Smooth muscle cell (in vitro differentiated cells): ENCODE data around the gene COL23A1. TPM values are rescaled to one million over a fixed set of nuclear protein-coding genes. Genes with fewer than 3 reads are reported as not detected.

ENCODE experiments used
- DNase-seq: peaks from one replicate; lab custom pipeline; 2025; ENCODE audit not compliant: unreplicated experiment; lab: John Stamatoyannopoulos, UW
- H2AFZ ChIP-seq: fragments of 200-600 bp; sonication (generic); 2 replicates; pipeline ENCODE4 v1.6.0; 2016; ENCODE audit warnings: antibody characterized with exemption, low read depth, mild to moderate bottlenecking
- H3F3A ChIP-seq: fragments of 200-600 bp; sonication (generic); 2 replicates; pipeline ENCODE4 v1.6.0; 2017; ENCODE audit warnings: antibody characterized with exemption, low read depth
- H3K27ac ChIP-seq: fragments of 200-600 bp; sonication (generic); 2 replicates; pipeline ENCODE4 v1.5.1; 2016; ENCODE audit warnings: low read depth, mild to moderate bottlenecking
- H3K27me3 ChIP-seq: fragments of 200-600 bp; sonication (generic); 2 replicates; pipeline ENCODE4 v1.6.1; 2016; ENCODE audit warnings: low read depth, mild to moderate bottlenecking
- H3K36me3 ChIP-seq: fragments of 200-600 bp; sonication (generic); 2 replicates; pipeline ENCODE4 v1.5.1; 2016; ENCODE audit warnings: low read depth
- H3K4me1 ChIP-seq: fragments of 200-600 bp; sonication (generic); 2 replicates; pipeline ENCODE4 v1.5.1; 2016; ENCODE audit warnings: low read depth
- H3K4me2 ChIP-seq: fragments of 200-600 bp; sonication (generic); 2 replicates; pipeline ENCODE4 v1.6.0; 2016; ENCODE audit warnings: mild to moderate bottlenecking
- H3K4me3 ChIP-seq: fragments of 200-600 bp; sonication (generic); 2 replicates; pipeline ENCODE4 v1.5.1; 2016; ENCODE audit warnings: mild to moderate bottlenecking
- H3K79me2 ChIP-seq: fragments of 200-600 bp; sonication (generic); 2 replicates; pipeline ENCODE4 v1.6.0; 2016; ENCODE audit warnings: low read depth, mild to moderate bottlenecking
- H3K9ac ChIP-seq: fragments of 200-600 bp; sonication (generic); 2 replicates; pipeline ENCODE4 v1.6.0; 2016; ENCODE audit warnings: low read depth
- H3K9me3 ChIP-seq: fragments of 200-600 bp; sonication (generic); replicated peaks from 2 replicates; pipeline ENCODE4 v1.5.1; 2016; ENCODE audit warnings: low read depth
- H4K20me1 ChIP-seq: fragments of 200-600 bp; sonication (generic); 2 replicates; pipeline ENCODE4 v1.6.0; 2016; ENCODE audit warnings: low read depth
- WGBS: methylation state at CpG from one replicate; pipeline ENCODE4 v1.1.7; 2016; ENCODE audit warnings: low lambda C conversion rate; 5-methylcytosine and 5-hydroxymethylcytosine counted together
- polyA plus RNA-seq: library from polyadenylated mRNA; unstranded; fragments of >200 nt; fragmentation: Nextera tagmentation; extraction: Ambion mirVana; gene quantifications from 2 replicates; pipeline ENCODE4 v1.2.1, GENCODE V29; 2016
- total RNA-seq: library from RNA; depleted of rRNA; stranded (reverse); fragments of >200 nt; gene quantifications from 2 replicates; pipeline ENCODE4 v1.2.3, GENCODE V29; 2014
- TF ChIP-seq, protein P1 (sequence below): fragments of 200-600 bp; sonication (generic); IDR thresholded peaks from 2 replicates; pipeline ENCODE4 v1.5.1; 2017; ENCODE audit warnings: borderline replicate concordance, mild to moderate bottlenecking, antibody characterized with exemption; ENCODE audit not compliant: insufficient read depth, poor library complexity, severe bottlenecking

COL23A1 gene
- total and polyA plus RNA-seq, 2 experiments from 2014 or later: 5.3 to 27.4 TPM

DNA sequence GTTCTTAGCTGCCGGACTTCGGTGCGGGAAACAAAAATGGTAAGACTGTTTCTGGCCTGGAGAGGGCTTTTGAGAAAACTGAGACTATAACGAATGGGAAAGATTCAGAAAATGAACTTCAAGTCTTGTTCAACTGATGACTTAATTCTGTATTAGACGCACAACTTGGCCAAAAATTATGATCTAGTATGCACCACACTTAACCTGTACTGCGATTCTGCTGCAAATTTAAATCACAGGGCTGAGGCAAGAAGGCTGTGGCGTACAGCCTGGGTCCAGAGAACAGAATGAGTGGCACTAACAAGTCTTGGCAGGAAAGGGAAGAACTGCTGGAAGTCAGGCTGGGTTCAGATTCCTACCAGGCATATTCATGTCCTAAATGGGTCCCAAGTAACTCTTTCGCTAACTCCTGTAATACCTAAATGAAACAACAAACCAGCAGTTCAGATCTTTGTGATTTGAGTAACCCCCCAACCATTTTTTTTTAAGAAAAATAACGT lies 781 bp upstream of the COL23A1 start:
- DNase-seq: no peak
- H2AFZ ChIP-seq: no peak overlapping the region
- H3F3A ChIP-seq: peaks cover 6% of the 10 kb centered on the region
- peak overlapping the region; percentile 53 for H3K4me3 ChIP-seq
- H3K4me1 ChIP-seq: peaks cover 12% of the 10 kb centered on the region
- no peaks in the 10 kb centered on the region for H3K9me3 ChIP-seq
- no peaks in the 10 kb centered on the region for H3K79me2 ChIP-seq
- H3K27me3 ChIP-seq: peaks cover 19% of the 10 kb centered on the region
- TF ChIP-seq, protein P1, sequence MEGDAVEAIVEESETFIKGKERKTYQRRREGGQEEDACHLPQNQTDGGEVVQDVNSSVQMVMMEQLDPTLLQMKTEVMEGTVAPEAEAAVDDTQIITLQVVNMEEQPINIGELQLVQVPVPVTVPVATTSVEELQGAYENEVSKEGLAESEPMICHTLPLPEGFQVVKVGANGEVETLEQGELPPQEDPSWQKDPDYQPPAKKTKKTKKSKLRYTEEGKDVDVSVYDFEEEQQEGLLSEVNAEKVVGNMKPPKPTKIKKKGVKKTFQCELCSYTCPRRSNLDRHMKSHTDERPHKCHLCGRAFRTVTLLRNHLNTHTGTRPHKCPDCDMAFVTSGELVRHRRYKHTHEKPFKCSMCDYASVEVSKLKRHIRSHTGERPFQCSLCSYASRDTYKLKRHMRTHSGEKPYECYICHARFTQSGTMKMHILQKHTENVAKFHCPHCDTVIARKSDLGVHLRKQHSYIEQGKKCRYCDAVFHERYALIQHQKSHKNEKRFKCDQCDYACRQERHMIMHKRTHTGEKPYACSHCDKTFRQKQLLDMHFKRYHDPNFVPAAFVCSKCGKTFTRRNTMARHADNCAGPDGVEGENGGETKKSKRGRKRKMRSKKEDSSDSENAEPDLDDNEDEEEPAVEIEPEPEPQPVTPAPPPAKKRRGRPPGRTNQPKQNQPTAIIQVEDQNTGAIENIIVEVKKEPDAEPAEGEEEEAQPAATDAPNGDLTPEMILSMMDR: no peak
- peak overlapping the region; percentile 97 for H3K4me2 ChIP-seq
- H3K27ac ChIP-seq: no peak overlapping the region
- no peaks in the 10 kb centered on the region for H4K20me1 ChIP-seq
- H3K9ac ChIP-seq: no peak overlapping the region
- 44% methylated on average over 9 of the region's 9 CpGs for WGBS
- no peaks in the 10 kb centered on the region for H3K36me3 ChIP-seq

DNA sequence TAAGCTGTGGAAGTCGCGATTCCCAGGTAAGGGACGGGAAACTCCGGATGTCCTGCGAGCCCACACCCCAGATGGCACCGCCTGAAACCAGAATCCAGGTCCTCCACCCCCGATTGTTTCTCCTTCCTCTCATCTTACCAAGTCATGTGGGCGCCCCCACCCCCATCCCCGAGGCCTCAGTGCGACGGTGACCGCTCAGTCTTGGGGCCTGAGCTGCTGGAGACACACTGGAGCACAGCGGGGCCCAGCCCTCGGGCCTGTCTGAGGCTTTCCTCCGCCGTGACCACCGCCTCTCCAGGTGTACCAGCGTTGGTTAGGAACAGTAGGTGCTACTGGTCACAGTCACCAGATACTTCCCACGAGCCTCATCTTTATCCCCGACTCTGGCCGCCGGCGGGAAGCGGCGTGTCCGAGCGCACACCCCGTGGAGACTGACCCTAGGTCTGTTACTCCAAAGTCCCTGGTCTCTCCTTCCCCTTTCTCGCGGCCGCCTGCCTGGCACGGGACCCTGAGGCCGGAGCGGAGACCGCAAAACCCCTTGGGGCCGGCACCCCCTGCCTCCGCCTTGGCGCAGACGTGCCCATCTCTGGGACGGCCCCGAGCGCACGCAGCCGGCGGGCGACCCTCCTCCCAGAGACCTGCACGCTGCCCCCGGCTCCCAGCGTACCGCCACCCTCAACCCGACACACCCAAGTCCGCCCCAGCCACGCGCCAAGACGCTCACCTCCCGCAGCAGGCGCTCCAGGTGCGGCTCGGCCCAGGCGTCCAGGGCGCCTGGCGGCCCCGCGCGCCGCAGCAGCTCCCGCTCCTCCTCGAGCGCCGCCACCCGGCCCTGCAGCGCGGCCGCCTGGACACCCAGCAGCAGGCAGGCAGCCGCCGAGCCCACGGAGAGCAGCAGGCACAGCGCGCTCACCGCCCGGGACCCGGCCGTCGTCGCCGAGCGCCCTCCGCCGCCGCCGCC lies 733 bp downstream of the COL23A1 start:
- H4K20me1 ChIP-seq: no peaks in the 10 kb centered on the region
- no peak overlapping the region for H2AFZ ChIP-seq
- TF ChIP-seq, protein P1: peak; percentile 23
- no peak for DNase-seq
- H3K27me3 ChIP-seq: peaks cover 19% of the 10 kb centered on the region
- H3K79me2 ChIP-seq: no peaks in the 10 kb centered on the region
- H3K4me2 ChIP-seq: peak overlapping the region; percentile 97
- H3K4me1 ChIP-seq: peaks cover 12% of the 10 kb centered on the region
- H3K9ac ChIP-seq: no peak overlapping the region
- no peaks in the 10 kb centered on the region for H3K36me3 ChIP-seq
- H3K4me3 ChIP-seq: peak overlapping the region; percentile 53
- H3K27ac ChIP-seq: no peak overlapping the region
- 12% methylated on average over 88 of the region's 91 CpGs for WGBS
- peaks cover 6% of the 10 kb centered on the region for H3F3A ChIP-seq
- no peaks in the 10 kb centered on the region for H3K9me3 ChIP-seq

DNA sequence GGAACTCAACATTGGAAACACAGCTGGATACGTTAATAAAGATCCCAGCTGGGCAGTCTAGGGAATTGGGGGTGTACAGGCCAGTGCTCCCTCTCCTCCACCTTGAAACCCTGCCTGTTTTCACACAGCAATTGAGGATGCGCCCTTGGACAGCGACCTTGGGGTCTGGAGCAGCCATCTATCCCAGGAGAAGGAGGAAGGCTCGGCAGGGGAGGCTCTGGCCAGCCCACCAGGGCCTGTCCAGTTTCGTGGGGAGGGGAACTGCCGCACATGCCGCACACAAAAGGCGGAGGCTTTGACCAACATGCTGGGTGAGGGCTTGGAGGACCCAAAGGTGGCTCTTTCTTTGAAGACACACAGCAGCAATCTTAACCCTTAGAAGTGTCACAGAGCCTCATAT lies 1.4 kb downstream of the COL23A1 start:
- Histone ChIP-seq H3K27ac (no peak overlapping the region), H3F3A (peaks cover 6% of the 10 kb centered on the region), H4K20me1 (no peaks in the 10 kb centered on the region), H3K4me3 (peak overlapping the region; percentile 53), H2AFZ (no peak overlapping the region), H3K9me3 (no peaks in the 10 kb centered on the region), H3K9ac (no peak overlapping the region), H3K79me2 (no peaks in the 10 kb centered on the region), H3K36me3 (no peaks in the 10 kb centered on the region), H3K4me1 (peaks cover 12% of the 10 kb centered on the region), H3K27me3 (peaks cover 19% of the 10 kb centered on the region), H3K4me2 (peak overlapping the region; percentile 97)
- no peak for DNase-seq
- TF ChIP-seq, protein P1: no peak
- WGBS: 79% methylated on average over 8 of the region's 8 CpGs
